PFSK-1 (cell line): ENCODE results near the gene KRT6B.

Experiments
- POLR2AphosphoS5 ChIP-seq: IDR thresholded peaks from 2 replicates; pipeline ENCODE4 v1.6.1; 2012; ENCODE audit warnings: low read depth, mild to moderate bottlenecking, control low read depth, low read length, moderate library complexity
- REST ChIP-seq, 2 experiments: IDR thresholded peaks; 2 replicates each; pipeline versions ENCODE4 v1.6.1 to v1.8.0; 2011 to 2012; ENCODE audit warnings: low read depth in 2 of 2, low read length in 2 of 2, control low read depth in 1 of 2, inconsistent platforms in 1 of 2, mild to moderate bottlenecking in 1 of 2, moderate library complexity in 1 of 2; ENCODE audit not compliant: insufficient read depth in 1 of 2
- SIN3A ChIP-seq: IDR thresholded peaks from 2 replicates; pipeline ENCODE4 v1.6.1; 2012; ENCODE audit warnings: mild to moderate bottlenecking, low read length, moderate library complexity, borderline replicate concordance; ENCODE audit not compliant: insufficient read depth
- TAF1 ChIP-seq: IDR thresholded peaks from 2 replicates; pipeline ENCODE4 v1.6.1; 2012; ENCODE audit warnings: low read length, control low read depth, borderline replicate concordance; ENCODE audit not compliant: insufficient read depth

- TF ChIP-seq SIN3A (no peak), REST (IDR thresholded peaks at IDR 0.05; ENCODE audit: insufficient read depth in 1 of 2, low read depth in 2 of 2, low read length in 2 of 2) (no peak), POLR2AphosphoS5 (no peak), TAF1 (no peak)
These were observed 47.0 kb downstream of the KRT6B start for GRCh38 chr12:52404951-52405350.
